SH-SY5Y (cell line): ENCODE measurements around the gene LDAH.

Experiments
- GATA2 ChIP-seq: IDR thresholded peaks from 2 replicates; pipeline ENCODE4 v1.6.1; 2011; ENCODE audit warnings: mild to moderate bottlenecking, low read depth, low read length
- GATA3 ChIP-seq: IDR thresholded peaks from 2 replicates; pipeline ENCODE4 v1.6.1; 2011; ENCODE audit warnings: low read depth, mild to moderate bottlenecking, low read length, moderate library complexity

DNA sequence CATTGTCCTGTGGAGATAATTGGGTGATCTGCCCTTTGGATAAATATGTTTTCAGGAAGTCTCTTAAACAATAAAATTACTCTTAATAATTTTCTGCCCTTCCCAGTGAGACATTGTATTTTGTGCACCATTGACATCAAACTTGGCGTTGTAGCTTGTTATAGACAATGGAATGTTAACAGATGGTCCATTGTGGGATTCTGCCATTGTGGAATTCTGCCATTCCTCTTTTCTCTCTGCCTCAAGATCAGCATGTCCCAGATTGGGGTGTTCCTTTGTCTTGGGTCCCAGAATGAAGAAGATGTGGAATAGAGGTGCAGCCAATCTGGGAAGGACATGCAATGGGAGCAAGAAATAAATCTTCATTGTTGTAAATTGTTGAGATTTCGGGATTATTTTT lies 15.1 kb upstream of the LDAH start:
- no peak for TF ChIP-seq GATA3
- no peak for TF ChIP-seq GATA2
